H1 (cell line): ENCODE results near the gene TMEM254.

ENCODE experiments used
- ASH2L ChIP-seq: fragments of 200-600, 300-600 bp; sonication (generic); IDR thresholded peaks from one replicate; pipeline ENCODE4 v1.7.1; 2017; ENCODE audit warnings: low read length
- JUND ChIP-seq: IDR thresholded peaks from 2 replicates; pipeline ENCODE4 v1.6.1; 2011; ENCODE audit warnings: mild to moderate bottlenecking, improper control_type of control experiment, low read length

GRCh38 chr10:80068270-80068669 is 10.2 kb upstream of the TMEM254 start:
- TF ChIP-seq ASH2L: no peak
- no peak for TF ChIP-seq JUND
